Stimulated activated CD4-positive, alpha-beta T cell treated with anti-CD3 and anti-CD28 coated beads, TNF-alpha, amount 100 ng/mL, for 24 hours (primary cell): ENCODE measurements around the gene TMEM185A.
"Not testable (repeated sequence)": the region's sequence is repeated elsewhere in the genome, so short reads cannot be mapped to it uniquely, and the experiment has no call there.

ENCODE experiments used
- DNase-seq, 3 experiments: peaks; one replicate each; pipeline ENCODE4 v3.0.0-alpha.2; 2020; ENCODE audit warnings: low read depth in 3 of 3

The TMEM185A gene

GRCh38 chrX:149551245-149551938 is 80.2 kb downstream of the TMEM185A start:
- DNase-seq: not testable (repeated sequence)

- not testable (repeated sequence) for DNase-seq
Measured at GRCh38 chrX:149550454-149550853, 81.1 kb downstream of the TMEM185A start.

- DNase-seq: not testable (repeated sequence)
Measured at GRCh38 chrX:149549701-149550100, 81.9 kb downstream of the TMEM185A start, which contains the start of gene HSFX3. Gene HSFX3 (minus strand): TSS chrX:149549924. CDS start chrX:149549852, 72 bp downstream.

- DNase-seq: not testable (repeated sequence)
Measured at GRCh38 chrX:149547782-149548181, 83.8 kb downstream of the TMEM185A start.

GRCh38 chrX:149546962-149547361 is 84.6 kb downstream of the TMEM185A start:
- not testable (repeated sequence) for DNase-seq
